Hematopoietic multipotent progenitor cell (in vitro differentiated cells): Measurements from ENCODE around the gene HDAC9. TPM values are rescaled to one million over a fixed set of nuclear protein-coding genes. Genes with fewer than 3 reads are reported as not detected.
A peak's percentile ranks its signal among the peaks of the same experiment; 100 is the strongest.

Source experiments
- DNase-seq, 3 donors: peaks; one replicate each; pipeline ENCODE4 v3.0.0-alpha.2; 2011 to 2015; ENCODE audit warnings: low read depth in 2 of 3, low spot score in 2 of 3
- total RNA-seq: library from RNA; depleted of rRNA; stranded (reverse); fragments of >200 nt; gene quantifications from one replicate; pipeline ENCODE4 v1.2.3, GENCODE V29; 2012

HDAC9 gene
- total RNA-seq, 1 donor, result 10.2 TPM

GRCh38 chr7:18552943-18553604, 57.5 kb downstream of the HDAC9 start:
- peak in 2 of 3 donors; percentile 15 to 23 for DNase-seq

- DNase-seq, result no peak
Observed at GRCh38 chr7:18553605-18554003, 58.1 kb downstream of the HDAC9 start.

- DNase-seq, result no peak
Observed at GRCh38 chr7:18555120-18555519, 59.6 kb downstream of the HDAC9 start.

- DNase-seq, result no peak
Observed at GRCh38 chr7:18555968-18556367, 60.4 kb downstream of the HDAC9 start.

- no peak for DNase-seq
Observed at GRCh38 chr7:18558503-18558902, 63.0 kb downstream of the HDAC9 start.

GRCh38 chr7:18558910-18559309, 63.4 kb downstream of the HDAC9 start:
- DNase-seq, result no peak

- DNase-seq, result no peak
Observed at GRCh38 chr7:18559756-18560155, 64.2 kb downstream of the HDAC9 start.

- DNase-seq, result no peak
Observed at GRCh38 chr7:18564779-18565178, 69.2 kb downstream of the HDAC9 start.

GRCh38 chr7:18565337-18565736, 69.8 kb downstream of the HDAC9 start:
- DNase-seq, result no peak

GRCh38 chr7:18566205-18566604, 70.7 kb downstream of the HDAC9 start:
- no peak for DNase-seq

GRCh38 chr7:18566829-18567228, 71.3 kb downstream of the HDAC9 start:
- peak in 2 of 3 donors; percentile 10 to 22 for DNase-seq

GRCh38 chr7:18570441-18570840, 74.9 kb downstream of the HDAC9 start:
- no peak for DNase-seq

- peak in 2 of 3 donors; percentile 21 to 27 for DNase-seq
Observed at GRCh38 chr7:18570890-18571478, 75.4 kb downstream of the HDAC9 start.

- DNase-seq, result no peak
Observed at GRCh38 chr7:18572154-18572553, 76.6 kb downstream of the HDAC9 start.

GRCh38 chr7:18572885-18573284, 77.3 kb downstream of the HDAC9 start:
- DNase-seq, result no peak

- DNase-seq, result no peak
Observed at GRCh38 chr7:18573410-18574234, 78.1 kb downstream of the HDAC9 start.

- no peak for DNase-seq
Observed at GRCh38 chr7:18574235-18574540, 78.6 kb downstream of the HDAC9 start.

- no peak for DNase-seq
Observed at GRCh38 chr7:18574676-18575075, 79.1 kb downstream of the HDAC9 start.

GRCh38 chr7:18575622-18576572, 80.3 kb downstream of the HDAC9 start:
- DNase-seq, result no peak

- no peak for DNase-seq
Observed at GRCh38 chr7:18577096-18577771, 81.7 kb downstream of the HDAC9 start.
